Panc1 (cell line): Measurements from ENCODE around the gene SHISA8. TPM values are rescaled to one million over a fixed set of nuclear protein-coding genes. Genes with fewer than 3 reads are reported as not detected.

Experiments
- ATAC-seq: fragments of 200-7000 bp; cut with Tn5 transposase; 2 replicates; pipeline ENCODE4 v1.9.1; 2020; ENCODE audit warnings: mild to moderate bottlenecking, moderate library complexity
- BruUV-seq: library from RNA; stranded (reverse); fragments of 400-500 nt; replicated peaks from 2 replicates; lab custom pipeline; 2021; lab: Mats Ljungman, UMichigan
- CTCF ChIA-PET: fragments of 300-600 bp; sonication (Branson Sonifier 250); formaldehyde crosslinking; loops from one replicate; lab custom pipeline; 2022; ENCODE audit warnings: antibody characterized with exemption; lab: Charles Lee
- POLR2A ChIA-PET: fragments of 300-600 bp; sonication (Branson Sonifier 250); formaldehyde crosslinking; loops from one replicate; lab custom pipeline; 2022; ENCODE audit warnings: antibody characterized with exemption; lab: Charles Lee
- DNase-seq: peaks from one replicate; pipeline ENCODE4 v3.0.0-alpha.2; 2010; ENCODE audit warnings: low read depth, low spot score
- H3K27ac ChIP-seq: 2 replicates; pipeline ENCODE4 v1.5.1; 2011; ENCODE audit warnings: mild to moderate bottlenecking, low read length, inconsistent platforms
- H3K27me3 ChIP-seq: fragments of 200-500 bp; sonication (Bioruptor generic); 2 replicates; pipeline ENCODE4 v1.6.0; 2014; ENCODE audit warnings: low read length, inconsistent platforms; ENCODE audit not compliant: control insufficient read depth, insufficient read depth
- H3K36me3 ChIP-seq: fragments of 200-500 bp; sonication (Bioruptor generic); 2 replicates; pipeline ENCODE4 v1.5.1; 2014; ENCODE audit warnings: inconsistent platforms, mild to moderate bottlenecking, low read length, moderate library complexity; ENCODE audit not compliant: control insufficient read depth, insufficient read depth
- H3K4me1 ChIP-seq: 2 replicates; pipeline ENCODE4 v1.5.1; 2011; ENCODE audit warnings: inconsistent platforms, mild to moderate bottlenecking, low read length, moderate library complexity; ENCODE audit not compliant: control insufficient read depth, insufficient read depth
- H3K4me3 ChIP-seq, 2 experiments: 2 replicates each; pipeline ENCODE4 v1.5.1; 2011 to 2012; ENCODE audit warnings: low read depth in 2 of 2, low read length in 2 of 2, mild to moderate bottlenecking in 2 of 2, inconsistent platforms in 1 of 2, moderate library complexity in 1 of 2
- H3K9me3 ChIP-seq: fragments of 200-500 bp; sonication (Bioruptor generic); 2 replicates; pipeline ENCODE4 v1.5.1; 2014; ENCODE audit warnings: low read depth, mild to moderate bottlenecking, inconsistent platforms, low read length, moderate library complexity; ENCODE audit not compliant: control insufficient read depth, insufficient read depth
- POLR2AphosphoS5 ChIP-seq: IDR thresholded peaks from 2 replicates; pipeline ENCODE4 v1.6.1; 2012; ENCODE audit warnings: mild to moderate bottlenecking, low read depth, low read length, moderate library complexity
- SIN3A ChIP-seq: IDR thresholded peaks from 2 replicates; pipeline ENCODE4 v1.6.1; 2012; ENCODE audit warnings: low read depth, mild to moderate bottlenecking, low read length, moderate library complexity, borderline replicate concordance; ENCODE audit not compliant: insufficient read depth
- TCF7L2 ChIP-seq: IDR thresholded peaks from 2 replicates; pipeline ENCODE4 v1.6.1; 2011; ENCODE audit warnings: mild to moderate bottlenecking, low read depth, low read length, inconsistent platforms
- in situ Hi-C: cut with HindIII; loops from 2 replicates; pipeline ENCODE4 v1.10.0; 2016; ENCODE audit warnings: low sequenced_read_pairs, low pct_unique_long_range_greater_than_20kb
- intact Hi-C: fragments of 100-400 bp; cut with micrococcal nuclease; formaldehyde crosslinking; loops from one replicate; pipeline ENCODE4 v1.10.0; 2022; ENCODE audit not compliant: unreplicated experiment
- total RNA-seq: library from RNA; stranded (reverse); gene quantifications from one replicate; pipeline ENCODE4 v1.2.1, GENCODE V29; 2021; ENCODE audit not compliant: unreplicated experiment
- TF ChIP-seq, protein P1 (sequence below), 2 experiments: IDR thresholded peaks; 2 replicates each; pipeline ENCODE4 v1.6.1; 2011 to 2012; ENCODE audit warnings: low read depth in 2 of 2, control low read depth in 1 of 2, low read length in 1 of 2, mild to moderate bottlenecking in 1 of 2, moderate library complexity in 1 of 2; ENCODE audit not compliant: insufficient read depth in 1 of 2
- TF ChIP-seq, protein P2 (sequence below): fragments of 450-650 bp; IDR thresholded peaks from 2 replicates; pipeline ENCODE4 v1.5.1; 2017; ENCODE audit warnings: mild to moderate bottlenecking

The SHISA8 gene
- total RNA-seq, 1 experiment from 2014 or later, result 0.62 TPM

DNA sequence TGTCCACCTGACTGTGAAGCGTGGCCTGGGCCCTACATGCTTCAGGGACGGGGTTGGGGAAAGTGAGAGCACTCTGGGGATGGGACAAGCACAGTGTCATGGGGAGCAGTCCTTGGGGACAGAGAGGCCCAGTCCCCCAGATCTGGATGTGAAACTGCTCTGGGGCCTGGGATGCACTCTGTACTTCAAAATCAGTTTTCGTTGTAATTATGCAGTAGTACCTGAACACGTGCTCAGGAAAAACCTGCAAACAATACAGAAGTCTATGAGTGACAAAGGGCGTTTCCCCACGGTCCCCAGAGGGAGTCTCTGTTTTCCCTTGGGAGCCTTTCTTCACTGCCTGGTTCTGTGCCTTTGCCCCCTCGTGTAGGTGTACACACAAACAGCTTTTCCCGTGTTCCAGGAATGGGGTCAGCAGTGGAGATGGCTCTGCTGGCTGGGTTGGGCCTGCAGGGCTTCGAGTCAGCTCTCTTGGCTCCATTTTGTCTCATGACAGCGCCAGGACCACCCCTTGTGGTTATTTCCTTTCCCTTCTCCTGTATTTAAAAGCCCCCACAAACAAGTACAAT, 16.9 kb upstream of the SHISA8 start:
- no peak for TF ChIP-seq SIN3A
- TF ChIP-seq TCF7L2, result no peak
- TF ChIP-seq, protein P1, sequence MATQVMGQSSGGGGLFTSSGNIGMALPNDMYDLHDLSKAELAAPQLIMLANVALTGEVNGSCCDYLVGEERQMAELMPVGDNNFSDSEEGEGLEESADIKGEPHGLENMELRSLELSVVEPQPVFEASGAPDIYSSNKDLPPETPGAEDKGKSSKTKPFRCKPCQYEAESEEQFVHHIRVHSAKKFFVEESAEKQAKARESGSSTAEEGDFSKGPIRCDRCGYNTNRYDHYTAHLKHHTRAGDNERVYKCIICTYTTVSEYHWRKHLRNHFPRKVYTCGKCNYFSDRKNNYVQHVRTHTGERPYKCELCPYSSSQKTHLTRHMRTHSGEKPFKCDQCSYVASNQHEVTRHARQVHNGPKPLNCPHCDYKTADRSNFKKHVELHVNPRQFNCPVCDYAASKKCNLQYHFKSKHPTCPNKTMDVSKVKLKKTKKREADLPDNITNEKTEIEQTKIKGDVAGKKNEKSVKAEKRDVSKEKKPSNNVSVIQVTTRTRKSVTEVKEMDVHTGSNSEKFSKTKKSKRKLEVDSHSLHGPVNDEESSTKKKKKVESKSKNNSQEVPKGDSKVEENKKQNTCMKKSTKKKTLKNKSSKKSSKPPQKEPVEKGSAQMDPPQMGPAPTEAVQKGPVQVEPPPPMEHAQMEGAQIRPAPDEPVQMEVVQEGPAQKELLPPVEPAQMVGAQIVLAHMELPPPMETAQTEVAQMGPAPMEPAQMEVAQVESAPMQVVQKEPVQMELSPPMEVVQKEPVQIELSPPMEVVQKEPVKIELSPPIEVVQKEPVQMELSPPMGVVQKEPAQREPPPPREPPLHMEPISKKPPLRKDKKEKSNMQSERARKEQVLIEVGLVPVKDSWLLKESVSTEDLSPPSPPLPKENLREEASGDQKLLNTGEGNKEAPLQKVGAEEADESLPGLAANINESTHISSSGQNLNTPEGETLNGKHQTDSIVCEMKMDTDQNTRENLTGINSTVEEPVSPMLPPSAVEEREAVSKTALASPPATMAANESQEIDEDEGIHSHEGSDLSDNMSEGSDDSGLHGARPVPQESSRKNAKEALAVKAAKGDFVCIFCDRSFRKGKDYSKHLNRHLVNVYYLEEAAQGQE (IDR thresholded peaks at IDR 0.05; ENCODE audit: insufficient read depth in 1 of 2, low read depth in 2 of 2, low read length in 1 of 2), result no peak
- TF ChIP-seq, protein P2, sequence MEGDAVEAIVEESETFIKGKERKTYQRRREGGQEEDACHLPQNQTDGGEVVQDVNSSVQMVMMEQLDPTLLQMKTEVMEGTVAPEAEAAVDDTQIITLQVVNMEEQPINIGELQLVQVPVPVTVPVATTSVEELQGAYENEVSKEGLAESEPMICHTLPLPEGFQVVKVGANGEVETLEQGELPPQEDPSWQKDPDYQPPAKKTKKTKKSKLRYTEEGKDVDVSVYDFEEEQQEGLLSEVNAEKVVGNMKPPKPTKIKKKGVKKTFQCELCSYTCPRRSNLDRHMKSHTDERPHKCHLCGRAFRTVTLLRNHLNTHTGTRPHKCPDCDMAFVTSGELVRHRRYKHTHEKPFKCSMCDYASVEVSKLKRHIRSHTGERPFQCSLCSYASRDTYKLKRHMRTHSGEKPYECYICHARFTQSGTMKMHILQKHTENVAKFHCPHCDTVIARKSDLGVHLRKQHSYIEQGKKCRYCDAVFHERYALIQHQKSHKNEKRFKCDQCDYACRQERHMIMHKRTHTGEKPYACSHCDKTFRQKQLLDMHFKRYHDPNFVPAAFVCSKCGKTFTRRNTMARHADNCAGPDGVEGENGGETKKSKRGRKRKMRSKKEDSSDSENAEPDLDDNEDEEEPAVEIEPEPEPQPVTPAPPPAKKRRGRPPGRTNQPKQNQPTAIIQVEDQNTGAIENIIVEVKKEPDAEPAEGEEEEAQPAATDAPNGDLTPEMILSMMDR, result no peak
- no peak for TF ChIP-seq POLR2AphosphoS5
- ATAC-seq (no peak), DNase-seq (no peak)
- Histone ChIP-seq H3K27ac (no peak overlapping the region), H3K36me3 (no peaks in the 10 kb centered on the region), H3K4me3 (no peak overlapping the region), H3K4me1 (no peaks in the 10 kb centered on the region), H3K9me3 (no peaks in the 10 kb centered on the region), H3K27me3 (no peaks in the 10 kb centered on the region)
- ChIA-PET POLR2A (no interaction called here), CTCF (no interaction called here)
- in situ Hi-C loops, result no loop called here
- intact Hi-C loops, result no loop called here
- BruUV-seq, result no TSS peak

DNA sequence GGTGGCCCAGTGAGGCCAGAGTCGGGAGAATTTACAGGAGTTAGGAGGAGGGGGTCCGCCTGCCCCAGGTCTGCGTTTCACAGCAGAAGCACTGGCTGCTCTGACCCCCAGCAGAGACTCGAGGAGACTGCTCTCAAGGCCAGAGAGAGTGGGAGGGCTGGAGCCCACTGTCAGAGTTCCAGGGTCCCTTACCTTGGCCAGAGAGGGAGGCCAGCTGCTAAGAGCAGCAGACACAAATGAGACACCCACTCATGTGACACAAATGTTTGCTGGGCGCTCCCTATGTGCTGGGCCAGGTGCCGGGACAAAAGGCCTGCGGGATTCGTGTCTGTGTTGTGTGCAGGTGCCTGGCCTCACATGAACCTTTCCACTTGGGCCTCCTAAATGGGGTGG, 14.5 kb upstream of the SHISA8 start:
- H3K27ac ChIP-seq, result no peak overlapping the region
- in situ Hi-C loops (no loop called here), intact Hi-C loops (no loop called here)
- ATAC-seq (no peak), DNase-seq (no peak)
- TF ChIP-seq, protein P2, result no peak
- TF ChIP-seq POLR2AphosphoS5 (no peak), TCF7L2 (no peak), SIN3A (no peak)
- TF ChIP-seq, protein P1 (IDR thresholded peaks at IDR 0.05; ENCODE audit: insufficient read depth in 1 of 2, low read depth in 2 of 2, low read length in 1 of 2), result no peak
- H3K27me3 ChIP-seq, result no peaks in the 10 kb centered on the region; the same call in 1 of the 2 replicates
- no peaks in the 10 kb centered on the region for H3K36me3 ChIP-seq
- no peaks in the 10 kb centered on the region for H3K9me3 ChIP-seq
- BruUV-seq, result no TSS peak
- H3K4me3 ChIP-seq, result no peak overlapping the region
- CTCF ChIA-PET, result interaction anchor here (0.6 kb wide), 1 partner anchor 238 kb away, joined by 5 read pairs; no protein-coding TSS in a partner anchor
- POLR2A ChIA-PET, result no interaction called here
- no peaks in the 10 kb centered on the region for H3K4me1 ChIP-seq
